HS-27A (cell line): Measurements from ENCODE around the gene TPST1.
"Not testable (repeated sequence)": the region's sequence is repeated elsewhere in the genome, so short reads cannot be mapped to it uniquely, and the experiment has no call there.

ENCODE experiments used
- DNase-seq: peaks from one replicate; pipeline ENCODE4 v3.0.0-alpha.2; 2012; ENCODE audit warnings: low read depth, missing footprints

TPST1 gene

GRCh38 chr7:66188645-66189044, 16.5 kb upstream of the TPST1 start:
- no peak for DNase-seq

- DNase-seq = no peak
These were observed 15.2 kb upstream of the TPST1 start for GRCh38 chr7:66189695-66190503.

GRCh38 chr7:66190504-66190857, 14.7 kb upstream of the TPST1 start:
- DNase-seq = no peak

GRCh38 chr7:66193146-66193725, 11.9 kb upstream of the TPST1 start:
- no peak for DNase-seq

GRCh38 chr7:66198469-66198868, 6.7 kb upstream of the TPST1 start:
- DNase-seq = no peak

GRCh38 chr7:66198956-66199355, 6.2 kb upstream of the TPST1 start:
- DNase-seq = no peak

GRCh38 chr7:66202441-66202840, 2.7 kb upstream of the TPST1 start:
- DNase-seq = no peak

- no peak for DNase-seq
These were observed 582 bp downstream of the TPST1 start for GRCh38 chr7:66205741-66206090.

GRCh38 chr7:66206119-66206933, 1.2 kb downstream of the TPST1 start:
- no peak for DNase-seq

GRCh38 chr7:66206934-66207240, 1.8 kb downstream of the TPST1 start:
- DNase-seq = no peak

- DNase-seq = no peak
These were observed 2.4 kb downstream of the TPST1 start for GRCh38 chr7:66207540-66207939.

GRCh38 chr7:66211429-66211828, 6.3 kb downstream of the TPST1 start:
- no peak for DNase-seq

GRCh38 chr7:66213637-66214036, 8.5 kb downstream of the TPST1 start:
- no peak for DNase-seq

GRCh38 chr7:66216687-66217086, 11.6 kb downstream of the TPST1 start:
- DNase-seq = no peak

- no peak for DNase-seq
These were observed 14.7 kb downstream of the TPST1 start for GRCh38 chr7:66219805-66220204.

- no peak for DNase-seq
These were observed 16.3 kb downstream of the TPST1 start for GRCh38 chr7:66221442-66221841.

- no peak for DNase-seq
These were observed 22.7 kb downstream of the TPST1 start for GRCh38 chr7:66227808-66228207.

GRCh38 chr7:66231326-66232216, 26.4 kb downstream of the TPST1 start:
- DNase-seq = not testable (repeated sequence)

- no peak for DNase-seq
These were observed 28.5 kb downstream of the TPST1 start for GRCh38 chr7:66233638-66234037.

GRCh38 chr7:66236713-66237303, 31.7 kb downstream of the TPST1 start:
- no peak for DNase-seq

- no peak for DNase-seq
These were observed 33.0 kb downstream of the TPST1 start for GRCh38 chr7:66237906-66238772.
